Neural cell (in vitro differentiated cells): ENCODE measurements around the gene CNR2. TPM values are rescaled to one million over a fixed set of nuclear protein-coding genes. Genes with fewer than 3 reads are reported as not detected.

ENCODE experiments used
- H2AFZ ChIP-seq: fragments of 200-600, 300-800 bp; sonication (generic), shearing (Covaris generic); 2 replicates; pipeline ENCODE4 v1.6.0; 2014; ENCODE audit warnings: low read depth, mild to moderate bottlenecking, antibody characterized with exemption, low read length, moderate library complexity
- H3F3A ChIP-seq: fragments of 200-600 bp; shearing (Covaris generic); 2 replicates; pipeline ENCODE4 v1.6.1; 2016; ENCODE audit warnings: mild to moderate bottlenecking, moderate library complexity, mixed read lengths, antibody characterized with exemption, low read length; ENCODE audit not compliant: insufficient read depth, poor library complexity, severe bottlenecking
- H3K27ac ChIP-seq: fragments of 200-600, 300-800 bp; sonication (generic), shearing (Covaris generic); 2 replicates; pipeline ENCODE4 v1.5.1; 2014; ENCODE audit warnings: mild to moderate bottlenecking, low read length, moderate library complexity
- H3K27me3 ChIP-seq: fragments of 300-800, 200-600 bp; sonication (generic), shearing (Covaris generic); 2 replicates; pipeline ENCODE4 v1.6.0; 2014; ENCODE audit warnings: mild to moderate bottlenecking, low read depth, low read length, moderate library complexity; ENCODE audit not compliant: insufficient read depth
- H3K36me3 ChIP-seq: fragments of 300-800, 200-600 bp; sonication (generic), shearing (Covaris generic); 2 replicates; pipeline ENCODE4 v1.5.1; 2014; ENCODE audit warnings: mild to moderate bottlenecking, antibody characterized with exemption, low read length, moderate library complexity; ENCODE audit not compliant: insufficient read depth
- H3K4me2 ChIP-seq: fragments of 300-800, 200-600 bp; sonication (generic), shearing (Covaris generic); 2 replicates; pipeline ENCODE4 v1.6.0; 2014; ENCODE audit warnings: mild to moderate bottlenecking, low read length
- H3K4me3 ChIP-seq: fragments of 300-800, 200-600 bp; sonication (generic), shearing (Covaris generic); 2 replicates; pipeline ENCODE4 v1.5.1; 2014; ENCODE audit warnings: mild to moderate bottlenecking, low read length, moderate library complexity
- H3K79me2 ChIP-seq: fragments of 200-600 bp; shearing (Covaris generic); replicated peaks from 2 replicates; pipeline ENCODE4 v1.6.0; 2014; ENCODE audit warnings: mild to moderate bottlenecking, low read length, moderate library complexity; ENCODE audit not compliant: insufficient read depth
- H3K9ac ChIP-seq: fragments of 300-800, 200-600 bp; sonication (generic), shearing (Covaris generic); 2 replicates; pipeline ENCODE4 v1.6.1; 2016; ENCODE audit warnings: mild to moderate bottlenecking, low read length, mixed read lengths
- H3K9me2 ChIP-seq: fragments of 200-600 bp; shearing (Covaris generic); 2 replicates; pipeline ENCODE4 v1.6.1; 2016; ENCODE audit warnings: mild to moderate bottlenecking, low read length, mixed read lengths; ENCODE audit not compliant: insufficient read depth
- H3K9me3 ChIP-seq: fragments of 200-600, 300-800 bp; sonication (generic), shearing (Covaris generic); 2 replicates; pipeline ENCODE4 v1.6.1; 2016; ENCODE audit warnings: mild to moderate bottlenecking, mixed run types, low read length, moderate library complexity, mixed read lengths
- H4K20me1 ChIP-seq: fragments of 200-600 bp; shearing (Covaris generic); 2 replicates; pipeline ENCODE4 v1.6.1; 2016; ENCODE audit warnings: mild to moderate bottlenecking, mixed run types; ENCODE audit not compliant: insufficient read depth
- CTCF ChIP-seq: fragments of 450-650 bp; IDR thresholded peaks from 2 replicates; pipeline ENCODE4 v1.5.1; 2014; ENCODE audit warnings: antibody characterized with exemption, mild to moderate bottlenecking, moderate library complexity; ENCODE audit not compliant: poor library complexity, severe bottlenecking
- EP300 ChIP-seq: fragments of 450-650 bp; conservative IDR thresholded peaks from 2 replicates; pipeline ENCODE4 v1.6.1; 2014; ENCODE audit warnings: antibody characterized with exemption, mild to moderate bottlenecking, moderate library complexity; ENCODE audit not compliant: poor library complexity, severe bottlenecking
- EZH2 ChIP-seq: fragments of 200-600, 300-800 bp; shearing (Covaris generic), sonication (generic); IDR thresholded peaks from 2 replicates; pipeline ENCODE4 v1.6.1; 2014; ENCODE audit warnings: antibody characterized with exemption, low read length, borderline replicate concordance, mild to moderate bottlenecking; ENCODE audit not compliant: insufficient read depth, poor library complexity, severe bottlenecking
- MXI1 ChIP-seq: fragments of 450-650 bp; conservative IDR thresholded peaks from 2 replicates; pipeline ENCODE4 v1.6.1; 2014; ENCODE audit warnings: antibody characterized with exemption, mild to moderate bottlenecking; ENCODE audit not compliant: poor library complexity, severe bottlenecking
- POLR2AphosphoS5 ChIP-seq: IDR thresholded peaks from 2 replicates; pipeline ENCODE4 v1.6.1; 2012
- RAD21 ChIP-seq: fragments of 450-650 bp; conservative IDR thresholded peaks from 2 replicates; pipeline ENCODE4 v1.6.1; 2014; ENCODE audit warnings: antibody characterized with exemption, mild to moderate bottlenecking, moderate library complexity
- REST ChIP-seq: IDR thresholded peaks from 2 replicates; pipeline ENCODE4 v1.6.1; 2012; ENCODE audit warnings: borderline replicate concordance
- SMC3 ChIP-seq: fragments of 450-650 bp; conservative IDR thresholded peaks from 2 replicates; pipeline ENCODE4 v1.6.1; 2014; ENCODE audit warnings: antibody characterized with exemption, mild to moderate bottlenecking, moderate library complexity; ENCODE audit not compliant: poor library complexity
- TAF1 ChIP-seq: IDR thresholded peaks from 2 replicates; pipeline ENCODE4 v1.6.1; 2012; ENCODE audit warnings: low read depth
- polyA plus RNA-seq: library from polyadenylated mRNA; depleted of rRNA; stranded (reverse); fragments of >200 nt; gene quantifications from 2 replicates; pipeline ENCODE4 v1.2.3, GENCODE V29; 2014

CNR2 gene
- polyA plus RNA-seq, 1 donor from 2014 or later, result not detected

GRCh38 chr1:23908453-23909341, 4.5 kb downstream of the CNR2 start:
- Histone ChIP-seq H2AFZ (no peak overlapping the region), H3K79me2 (no peaks in the 10 kb centered on the region), H3K4me2 (no peak overlapping the region), H4K20me1 (no peaks in the 10 kb centered on the region), H3K9ac (no peak overlapping the region), H3K27me3 (peaks cover 14% of the 10 kb centered on the region), H3K9me2 (no peaks in the 10 kb centered on the region), H3F3A (no peaks in the 10 kb centered on the region), H3K9me3 (no peaks in the 10 kb centered on the region), H3K27ac (no peak overlapping the region), H3K4me3 (no peak overlapping the region), H3K36me3 (no peaks in the 10 kb centered on the region)
- TF ChIP-seq POLR2AphosphoS5 (no peak), MXI1 (no peak), REST (no peak), SMC3 (no peak), RAD21 (no peak), EP300 (no peak), TAF1 (no peak), EZH2 (no peak), CTCF (no peak)

- peaks cover 31% of the 10 kb centered on the region for H3K27me3 ChIP-seq
Measured at GRCh38 chr1:23906731-23907130, 6.4 kb downstream of the CNR2 start.

More at GRCh38 chr1:23906731-23907130, 6.4 kb downstream of the CNR2 start:
- Histone ChIP-seq H3K4me3 (no peak overlapping the region), H3K9ac (no peak overlapping the region), H3K36me3 (no peaks in the 10 kb centered on the region), H3K79me2 (no peaks in the 10 kb centered on the region), H2AFZ (no peak overlapping the region), H3K9me3 (no peaks in the 10 kb centered on the region), H3K4me2 (no peak overlapping the region), H3K9me2 (no peaks in the 10 kb centered on the region), H3K27ac (no peak overlapping the region), H4K20me1 (no peaks in the 10 kb centered on the region), H3F3A (no peaks in the 10 kb centered on the region)
- no peak for TF ChIP-seq TAF1
- TF ChIP-seq SMC3, result no peak
- no peak for TF ChIP-seq REST
- no peak for TF ChIP-seq RAD21
- no peak for TF ChIP-seq CTCF
